ENCODE measurements around the gene CFAP107. TPM values are rescaled to one million over a fixed set of nuclear protein-coding genes. Genes with fewer than 3 reads are reported as not detected.

CFAP107 gene
- total RNA-seq, 4 donors from 2014 or later, result not detected

Other genes with a start within 250 kb of the CFAP107 start
- gene DHRS3, start 128.0 kb upstream of the CFAP107 start, total RNA-seq, result 100 to 1,000 TPM in 1 of 4 donors, 10 to 100 TPM in 3; 28.5 to 108 (median 67.0) TPM
- gene AADACL4, start 102.1 kb upstream of the CFAP107 start, total RNA-seq, result not detected
- not detected for gene AADACL3, start 30.1 kb upstream of the CFAP107 start, total RNA-seq
- gene PRAMEF12, start 27.5 kb downstream of the CFAP107 start, total RNA-seq, result not detected
- not detected for gene PRAMEF1, start 45.2 kb downstream of the CFAP107 start, total RNA-seq
- not detected for gene PRAMEF11, start 85.2 kb downstream of the CFAP107 start, total RNA-seq
- not detected for gene HNRNPCL1, start 102.5 kb downstream of the CFAP107 start, total RNA-seq
- not detected for gene PRAMEF2, start 110.9 kb downstream of the CFAP107 start, total RNA-seq
- not detected for gene PRAMEF4, start 140.0 kb downstream of the CFAP107 start, total RNA-seq
- not detected for gene PRAMEF10, start 152.1 kb downstream of the CFAP107 start, total RNA-seq
- not detected for gene PRAMEF7, start 170.4 kb downstream of the CFAP107 start, total RNA-seq
- gene PRAMEF6, start 201.4 kb downstream of the CFAP107 start, total RNA-seq, result not detected